ENCODE results near the gene DNAH1. TPM values are rescaled to one million over a fixed set of nuclear protein-coding genes. Genes with fewer than 3 reads are reported as not detected.

Gene DNAH1
- total and polyA plus RNA-seq, 2 experiments from 2014 or later: 0.81 to 4.0 TPM

DNA sequence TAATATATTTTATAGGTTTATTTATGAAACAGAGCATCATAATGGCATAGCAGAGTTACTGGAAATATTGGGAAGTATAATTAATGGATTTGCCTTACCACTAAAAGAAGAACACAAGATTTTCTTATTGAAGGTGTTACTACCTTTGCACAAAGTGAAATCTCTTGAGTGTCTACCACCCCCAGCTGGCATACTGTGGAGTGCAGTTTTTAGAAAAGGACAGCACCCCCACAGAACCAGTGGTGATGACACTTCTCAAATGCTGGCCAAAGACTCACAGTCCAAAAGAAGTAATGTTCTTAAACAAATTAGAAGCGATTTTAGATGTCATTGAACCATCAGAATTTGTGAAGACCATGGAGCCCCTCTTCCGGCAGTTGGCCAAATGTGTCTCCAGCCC lies 58.1 kb downstream of the DNAH1 start:
- in situ Hi-C loops (cut with MboI): no loop called here
- Histone ChIP-seq H3K27me3 (replicated peaks; ENCODE audit: insufficient read depth) (no peaks in the 10 kb centered on the region), H3K4me1 (ENCODE audit: insufficient read depth) (no peaks in the 10 kb centered on the region), H3F3A (ENCODE audit: insufficient read depth) (no peaks in the 10 kb centered on the region), H3K4me3 (no peak overlapping the region), H3K9me2 (ENCODE audit: insufficient read depth) (no peaks in the 10 kb centered on the region), H3K27ac (no peak overlapping the region), H3K9ac (no peak overlapping the region), H3K9me3 (ENCODE audit: low read depth) (no peaks in the 10 kb centered on the region), H3K79me2 (ENCODE audit: insufficient read depth) (no peaks in the 10 kb centered on the region), H3K4me2 (ENCODE audit: unreplicated experiment) (no peak overlapping the region), H3K36me3 (ENCODE audit: low read depth) (no peaks in the 10 kb centered on the region), H4K20me1 (ENCODE audit: insufficient read depth) (no peaks in the 10 kb centered on the region), H2AFZ (no peak overlapping the region)
- TF ChIP-seq EZH2 (IDR thresholded peaks at IDR 0.05; ENCODE audit: insufficient read depth, poor library complexity, severe bottlenecking) (no peak), EZH2phosphoT487 (IDR thresholded peaks at IDR 0.05; ENCODE audit: insufficient read depth, low read depth) (no peak)
- WGBS, 2 experiments (ENCODE audit: low coverage in 1 of 2, low lambda C conversion rate in 2 of 2, missing lambda C conversion rate in 2 of 2): 95 to 100% methylated on average over 2 of the region's 2 CpGs
- DNase-seq: no peak

DNA sequence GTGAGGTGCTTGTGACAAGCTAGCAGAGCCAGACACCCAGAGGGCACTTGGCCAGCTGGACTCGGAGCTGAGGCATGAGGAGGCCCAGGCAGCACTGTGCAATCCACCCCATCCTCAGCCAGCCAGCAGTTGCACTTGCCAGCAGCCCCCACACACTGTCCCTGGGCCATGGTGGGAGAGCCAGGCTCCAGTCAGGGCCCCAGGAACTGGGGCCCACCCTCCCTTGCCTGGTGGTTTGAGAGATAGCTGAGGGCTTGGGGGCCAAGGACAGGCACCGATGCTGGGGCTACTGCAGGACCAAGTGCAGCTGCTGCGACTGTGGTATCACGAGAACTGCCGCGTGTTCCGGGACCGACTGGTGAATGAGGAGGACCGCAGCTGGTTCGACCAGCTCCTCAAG lies 63.5 kb downstream of the DNAH1 start:
- WGBS, 2 experiments (ENCODE audit: low coverage in 1 of 2, low lambda C conversion rate in 2 of 2, missing lambda C conversion rate in 2 of 2): 81 to 88% methylated on average over 10 of the region's 10 CpGs
- no peaks in the 10 kb centered on the region for H3K4me1 ChIP-seq (ENCODE audit: insufficient read depth)
- in situ Hi-C loops (cut with MboI): no loop called here
- H3F3A ChIP-seq (ENCODE audit: insufficient read depth): no peaks in the 10 kb centered on the region
- no peaks in the 10 kb centered on the region for H3K9me3 ChIP-seq (ENCODE audit: low read depth)
- H3K9ac ChIP-seq: no peak overlapping the region
- no peaks in the 10 kb centered on the region for H4K20me1 ChIP-seq (ENCODE audit: insufficient read depth)
- no peak overlapping the region for H3K27ac ChIP-seq
- DNase-seq: no peak
- H2AFZ ChIP-seq: no peak overlapping the region
- no peak overlapping the region for H3K4me3 ChIP-seq
- H3K27me3 ChIP-seq (replicated peaks; ENCODE audit: insufficient read depth): no peaks in the 10 kb centered on the region
- H3K36me3 ChIP-seq (ENCODE audit: low read depth): no peaks in the 10 kb centered on the region
- no peaks in the 10 kb centered on the region for H3K9me2 ChIP-seq (ENCODE audit: insufficient read depth)
- TF ChIP-seq EZH2phosphoT487 (IDR thresholded peaks at IDR 0.05; ENCODE audit: insufficient read depth, low read depth) (no peak), EZH2 (IDR thresholded peaks at IDR 0.05; ENCODE audit: insufficient read depth, poor library complexity, severe bottlenecking) (no peak)
- no peaks in the 10 kb centered on the region for H3K79me2 ChIP-seq (ENCODE audit: insufficient read depth)
- no peak overlapping the region for H3K4me2 ChIP-seq (ENCODE audit: unreplicated experiment)

- no peak overlapping the region for H3K4me2 ChIP-seq (ENCODE audit: unreplicated experiment)
- H2AFZ ChIP-seq: no peak overlapping the region
- no peaks in the 10 kb centered on the region for H3K27me3 ChIP-seq (replicated peaks; ENCODE audit: insufficient read depth)
- H3K4me1 ChIP-seq (ENCODE audit: insufficient read depth): no peaks in the 10 kb centered on the region
- no peak overlapping the region for H3K9ac ChIP-seq
- no peaks in the 10 kb centered on the region for H3F3A ChIP-seq (ENCODE audit: insufficient read depth)
- no peak for DNase-seq
- 73 to 77% methylated on average over 10 of the region's 10 CpGs for WGBS, 2 experiments (ENCODE audit: low coverage in 1 of 2, low lambda C conversion rate in 2 of 2, missing lambda C conversion rate in 2 of 2)
- no peaks in the 10 kb centered on the region for H4K20me1 ChIP-seq (ENCODE audit: insufficient read depth)
- no peaks in the 10 kb centered on the region for H3K9me2 ChIP-seq (ENCODE audit: insufficient read depth)
- in situ Hi-C loops (cut with MboI): no loop called here
- no peak overlapping the region for H3K27ac ChIP-seq
- no peak for TF ChIP-seq EZH2phosphoT487 (IDR thresholded peaks at IDR 0.05; ENCODE audit: insufficient read depth, low read depth)
- TF ChIP-seq EZH2 (IDR thresholded peaks at IDR 0.05; ENCODE audit: insufficient read depth, poor library complexity, severe bottlenecking): no peak
- no peaks in the 10 kb centered on the region for H3K79me2 ChIP-seq (ENCODE audit: insufficient read depth)
- no peaks in the 10 kb centered on the region for H3K9me3 ChIP-seq (ENCODE audit: low read depth)
- no peaks in the 10 kb centered on the region for H3K36me3 ChIP-seq (ENCODE audit: low read depth)
- H3K4me3 ChIP-seq: no peak overlapping the region
These were observed 63.9 kb downstream of the DNAH1 start for GRCh38 chr3:52380023-52380422.

DNA sequence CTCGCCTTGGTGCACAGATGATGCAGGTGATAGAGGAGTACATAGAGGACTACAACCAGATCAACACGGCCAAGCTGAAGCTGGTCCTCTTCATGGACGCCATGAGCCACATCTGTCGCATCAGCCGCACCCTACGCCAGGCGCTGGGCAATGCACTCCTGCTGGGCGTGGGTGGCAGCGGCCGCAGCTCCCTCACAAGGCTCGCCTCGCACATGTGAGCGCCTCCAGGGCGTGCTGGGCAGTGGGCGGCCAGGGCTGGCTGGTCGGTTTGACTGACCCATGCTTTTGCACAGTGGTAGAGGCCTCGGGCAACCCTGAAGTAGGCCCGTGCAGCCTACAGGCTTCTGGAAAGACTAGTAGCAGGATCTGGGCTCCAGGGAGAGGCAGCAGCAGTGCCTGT lies 65.5 kb downstream of the DNAH1 start:
- TF ChIP-seq EZH2phosphoT487 (IDR thresholded peaks at IDR 0.05; ENCODE audit: insufficient read depth, low read depth): no peak
- no peak for TF ChIP-seq EZH2 (IDR thresholded peaks at IDR 0.05; ENCODE audit: insufficient read depth, poor library complexity, severe bottlenecking)
- Histone ChIP-seq H3K27me3 (replicated peaks; ENCODE audit: insufficient read depth) (no peaks in the 10 kb centered on the region), H3K4me3 (no peak overlapping the region), H3K9me3 (ENCODE audit: low read depth) (no peaks in the 10 kb centered on the region), H3F3A (ENCODE audit: insufficient read depth) (no peaks in the 10 kb centered on the region), H3K4me1 (ENCODE audit: insufficient read depth) (no peaks in the 10 kb centered on the region), H3K9ac (no peak overlapping the region), H3K4me2 (ENCODE audit: unreplicated experiment) (no peak overlapping the region), H3K36me3 (ENCODE audit: low read depth) (no peaks in the 10 kb centered on the region), H3K79me2 (ENCODE audit: insufficient read depth) (no peaks in the 10 kb centered on the region), H2AFZ (no peak overlapping the region), H3K9me2 (ENCODE audit: insufficient read depth) (no peaks in the 10 kb centered on the region), H4K20me1 (ENCODE audit: insufficient read depth) (no peaks in the 10 kb centered on the region), H3K27ac (no peak overlapping the region)
- no peak for DNase-seq
- in situ Hi-C loops (cut with MboI): no loop called here
- WGBS, 2 experiments (ENCODE audit: low coverage in 1 of 2, low lambda C conversion rate in 2 of 2, missing lambda C conversion rate in 2 of 2): 77 to 80% methylated on average over 11 to 18 of the region's 18 CpGs

DNA sequence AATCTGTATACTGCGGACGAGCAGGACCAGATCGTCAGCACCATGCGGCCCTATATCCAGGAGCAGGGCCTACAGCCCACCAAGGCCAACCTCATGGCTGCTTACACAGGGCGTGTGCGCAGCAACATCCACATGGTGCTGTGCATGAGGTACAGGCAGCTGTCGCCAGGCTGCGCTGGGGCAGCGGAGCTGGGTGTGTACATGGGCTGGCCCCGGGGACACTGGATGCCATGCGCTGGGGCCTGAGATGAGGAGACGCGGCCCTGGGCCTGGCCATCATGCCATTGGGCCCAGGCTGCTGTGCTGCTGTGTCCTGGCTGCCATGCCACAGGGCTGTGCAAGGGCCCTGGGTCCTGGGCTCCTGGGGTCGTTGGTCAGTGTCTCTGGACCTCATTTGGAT lies 67.3 kb downstream of the DNAH1 start:
- H3K27ac ChIP-seq: no peak overlapping the region
- no peaks in the 10 kb centered on the region for H3K9me2 ChIP-seq (ENCODE audit: insufficient read depth)
- H3K9me3 ChIP-seq (ENCODE audit: low read depth): no peaks in the 10 kb centered on the region
- no peaks in the 10 kb centered on the region for H3K27me3 ChIP-seq (replicated peaks; ENCODE audit: insufficient read depth)
- no peaks in the 10 kb centered on the region for H3K36me3 ChIP-seq (ENCODE audit: low read depth)
- WGBS, 2 experiments (ENCODE audit: low coverage in 1 of 2, low lambda C conversion rate in 2 of 2, missing lambda C conversion rate in 2 of 2): 77 to 82% methylated on average over 11 to 14 of the region's 14 CpGs
- H2AFZ ChIP-seq: no peak overlapping the region
- H3K4me2 ChIP-seq (ENCODE audit: unreplicated experiment): no peak overlapping the region
- H3K79me2 ChIP-seq (ENCODE audit: insufficient read depth): no peaks in the 10 kb centered on the region
- H3F3A ChIP-seq (ENCODE audit: insufficient read depth): no peaks in the 10 kb centered on the region
- no peak for DNase-seq
- TF ChIP-seq EZH2 (IDR thresholded peaks at IDR 0.05; ENCODE audit: insufficient read depth, poor library complexity, severe bottlenecking): no peak
- no peak for TF ChIP-seq EZH2phosphoT487 (IDR thresholded peaks at IDR 0.05; ENCODE audit: insufficient read depth, low read depth)
- H3K4me3 ChIP-seq: no peak overlapping the region
- H4K20me1 ChIP-seq (ENCODE audit: insufficient read depth): no peaks in the 10 kb centered on the region
- in situ Hi-C loops (cut with MboI): no loop called here
- H3K9ac ChIP-seq: no peak overlapping the region
- H3K4me1 ChIP-seq (ENCODE audit: insufficient read depth): no peaks in the 10 kb centered on the region
